HG03354 (cell line): ENCODE measurements around the gene CXorf65.

Source experiments
- ATAC-seq: cut with Tn5 transposase; IDR thresholded peaks from one replicate; pipeline ENCODE4 v1.9.1; 2021; ENCODE audit warnings: mild to moderate bottlenecking; ENCODE audit not compliant: unreplicated experiment, poor library complexity, severe bottlenecking

The CXorf65 gene

GRCh38 chrX:71106427-71106826, at the start of gene CXorf65:
CXorf65 (minus strand) TSS chrX:71106740; CDS start chrX:71106556, 184 bp downstream.
- no peak for ATAC-seq

GRCh38 chrX:71154641-71155040, 48.1 kb upstream of the CXorf65 start:
- ATAC-seq, result no peak

- no peak for ATAC-seq
Measured at GRCh38 chrX:71154196-71154595, 47.7 kb upstream of the CXorf65 start.

GRCh38 chrX:71151366-71151765, 44.8 kb upstream of the CXorf65 start:
- no peak for ATAC-seq

- no peak for ATAC-seq
Measured at GRCh38 chrX:71148278-71148663, 41.7 kb upstream of the CXorf65 start.

- ATAC-seq, result no peak
Measured at GRCh38 chrX:71147496-71148277, 41.1 kb upstream of the CXorf65 start.

GRCh38 chrX:71144651-71145050, 38.1 kb upstream of the CXorf65 start, which contains the start of gene NLGN3:
NLGN3 (plus strand) TSS chrX:71144841; CDS start chrX:71147750, 2,909 bp downstream.
- ATAC-seq, result no peak

- ATAC-seq, result no peak
Measured at GRCh38 chrX:71143508-71143907, 37.0 kb upstream of the CXorf65 start.

- ATAC-seq, result no peak
Measured at GRCh38 chrX:71140440-71140839, 33.9 kb upstream of the CXorf65 start.

GRCh38 chrX:71131510-71131909, 25.0 kb upstream of the CXorf65 start:
- ATAC-seq, result no peak

GRCh38 chrX:71128915-71129765, 22.6 kb upstream of the CXorf65 start:
- ATAC-seq, result peak; percentile 87

GRCh38 chrX:71128166-71128833, 21.8 kb upstream of the CXorf65 start:
- no peak for ATAC-seq

GRCh38 chrX:71118985-71119535, 12.5 kb upstream of the CXorf65 start:
- ATAC-seq, result no peak

GRCh38 chrX:71118032-71118984, 11.8 kb upstream of the CXorf65 start, which contains the start of gene MED12:
MED12 (plus strand) TSS chrX:71118596; CDS start chrX:71118755, 159 bp downstream.
- ATAC-seq, result peak; percentile 93

GRCh38 chrX:71117358-71117757, 10.8 kb upstream of the CXorf65 start:
- no peak for ATAC-seq

- ATAC-seq, result peak; percentile 7
Measured at GRCh38 chrX:71111921-71112431, 5.4 kb upstream of the CXorf65 start.

GRCh38 chrX:71111141-71111843, 4.8 kb upstream of the CXorf65 start, which contains the start of gene IL2RG:
IL2RG (minus strand) TSS chrX:71111577; CDS start chrX:71111539, 38 bp downstream.
- peak; percentile 91 for ATAC-seq

GRCh38 chrX:71109051-71109450, 2.5 kb upstream of the CXorf65 start:
- ATAC-seq, result no peak
